Fibroblast of mammary gland (primary cell): ENCODE measurements around the gene PARP1.

ENCODE experiments used
- DNase-seq: peaks from one replicate; pipeline ENCODE4 v3.0.0-alpha.2; 2010; ENCODE audit warnings: low read depth
- H3K4me3 ChIP-seq: 2 replicates; pipeline ENCODE4 v1.5.1; 2011; ENCODE audit warnings: low read depth, mild to moderate bottlenecking, low read length, moderate library complexity; ENCODE audit not compliant: control insufficient read depth
- TF ChIP-seq, protein P1 (sequence below): conservative IDR thresholded peaks from 2 replicates; pipeline ENCODE4 v1.5.1; 2011; ENCODE audit warnings: low read depth, low read length, inconsistent platforms; ENCODE audit not compliant: control insufficient read depth, insufficient read depth

Gene PARP1

DNA sequence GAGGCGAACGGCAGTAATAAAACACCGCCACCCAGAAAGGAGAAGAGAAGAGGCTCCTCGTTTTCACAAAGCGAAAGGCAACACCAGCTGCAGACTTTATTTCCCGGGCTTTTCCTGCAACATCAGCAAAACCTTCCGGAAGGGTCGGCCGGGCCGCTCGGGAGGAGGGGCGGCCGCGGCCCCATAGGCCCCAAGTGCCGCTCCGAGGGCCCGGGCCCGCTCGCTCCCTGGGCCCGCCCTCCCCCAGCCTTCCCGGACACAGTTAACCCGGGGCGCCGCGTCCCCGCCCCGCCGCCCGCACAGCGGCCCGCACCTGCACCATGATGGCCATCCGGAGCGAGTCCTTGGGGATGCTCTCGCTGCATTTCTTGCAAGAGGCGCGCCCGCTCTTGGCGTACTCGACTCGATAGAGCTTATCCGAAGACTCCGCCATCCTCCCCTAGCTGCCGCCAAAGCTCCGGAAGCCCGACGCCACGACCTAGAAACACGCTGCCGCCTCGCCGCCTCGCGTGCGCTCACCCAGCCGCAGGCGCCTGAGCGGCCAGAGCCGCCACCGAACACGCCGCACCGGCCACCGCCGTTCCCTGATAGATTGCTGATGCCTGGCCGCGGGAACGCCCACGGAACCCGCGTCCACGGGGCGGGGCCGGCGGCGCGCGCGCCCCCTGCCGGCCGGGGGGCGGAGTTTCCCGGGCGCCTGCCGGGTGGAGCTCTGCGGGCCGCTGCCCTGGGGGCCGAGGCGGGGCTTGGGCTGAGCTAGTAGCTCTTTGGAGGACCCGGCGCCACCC, at the start of gene PARP1:
PARP1 (minus strand) TSS at position 597 of the 788 bp plus-strand sequence; CDS start at position 433, 164 bp downstream.
- TF ChIP-seq, protein P1, sequence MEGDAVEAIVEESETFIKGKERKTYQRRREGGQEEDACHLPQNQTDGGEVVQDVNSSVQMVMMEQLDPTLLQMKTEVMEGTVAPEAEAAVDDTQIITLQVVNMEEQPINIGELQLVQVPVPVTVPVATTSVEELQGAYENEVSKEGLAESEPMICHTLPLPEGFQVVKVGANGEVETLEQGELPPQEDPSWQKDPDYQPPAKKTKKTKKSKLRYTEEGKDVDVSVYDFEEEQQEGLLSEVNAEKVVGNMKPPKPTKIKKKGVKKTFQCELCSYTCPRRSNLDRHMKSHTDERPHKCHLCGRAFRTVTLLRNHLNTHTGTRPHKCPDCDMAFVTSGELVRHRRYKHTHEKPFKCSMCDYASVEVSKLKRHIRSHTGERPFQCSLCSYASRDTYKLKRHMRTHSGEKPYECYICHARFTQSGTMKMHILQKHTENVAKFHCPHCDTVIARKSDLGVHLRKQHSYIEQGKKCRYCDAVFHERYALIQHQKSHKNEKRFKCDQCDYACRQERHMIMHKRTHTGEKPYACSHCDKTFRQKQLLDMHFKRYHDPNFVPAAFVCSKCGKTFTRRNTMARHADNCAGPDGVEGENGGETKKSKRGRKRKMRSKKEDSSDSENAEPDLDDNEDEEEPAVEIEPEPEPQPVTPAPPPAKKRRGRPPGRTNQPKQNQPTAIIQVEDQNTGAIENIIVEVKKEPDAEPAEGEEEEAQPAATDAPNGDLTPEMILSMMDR: no peak
- peak within 1 kb of the TSS; percentile 85 for H3K4me3 ChIP-seq
- DNase-seq: peak; percentile 83

DNA sequence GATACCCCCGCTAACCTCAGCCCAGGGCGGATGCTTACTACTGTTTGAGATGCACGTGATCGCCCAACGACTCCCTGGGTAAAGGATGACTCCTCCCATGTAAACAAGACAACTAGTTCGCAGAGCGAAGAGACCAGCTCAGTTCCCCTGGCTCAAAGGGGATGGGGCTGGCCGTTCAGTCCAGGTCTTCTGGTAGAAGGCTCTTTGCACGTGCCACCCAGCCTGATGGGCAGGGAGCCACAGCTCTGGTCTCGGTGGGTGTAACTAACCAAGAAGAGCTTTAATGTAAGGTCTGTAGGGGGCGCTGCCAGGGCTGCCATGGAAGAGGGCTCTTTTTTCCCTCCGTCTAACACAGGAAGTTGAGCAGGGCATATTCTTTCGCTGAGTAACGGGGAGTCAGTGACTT, 49.4 kb upstream of the PARP1 start:
- TF ChIP-seq, protein P1: peak; percentile 13
- H3K4me3 ChIP-seq: no peak overlapping the region
- peak; percentile 5 for DNase-seq

DNA sequence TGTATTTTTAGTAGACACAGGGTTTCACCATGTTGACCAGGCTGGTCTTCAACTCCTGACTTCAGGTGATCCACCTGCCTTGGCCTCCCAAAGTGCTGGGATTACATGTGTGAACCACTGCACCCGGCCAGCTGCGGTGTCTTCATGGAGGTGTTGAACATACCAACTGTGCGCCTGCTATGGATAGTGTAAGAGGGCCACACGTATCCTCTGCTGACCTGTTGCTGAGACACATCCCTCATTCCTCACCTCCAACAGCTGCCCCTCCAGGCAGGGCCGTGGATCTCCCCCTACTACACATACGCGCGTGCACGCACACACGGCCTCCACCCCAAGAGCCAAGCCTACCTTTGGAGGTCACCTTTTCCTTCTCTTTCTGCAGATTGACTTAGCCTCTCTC, 48.0 kb upstream of the PARP1 start:
- TF ChIP-seq, protein P1: no peak
- no peak overlapping the region for H3K4me3 ChIP-seq
- DNase-seq: no peak

DNA sequence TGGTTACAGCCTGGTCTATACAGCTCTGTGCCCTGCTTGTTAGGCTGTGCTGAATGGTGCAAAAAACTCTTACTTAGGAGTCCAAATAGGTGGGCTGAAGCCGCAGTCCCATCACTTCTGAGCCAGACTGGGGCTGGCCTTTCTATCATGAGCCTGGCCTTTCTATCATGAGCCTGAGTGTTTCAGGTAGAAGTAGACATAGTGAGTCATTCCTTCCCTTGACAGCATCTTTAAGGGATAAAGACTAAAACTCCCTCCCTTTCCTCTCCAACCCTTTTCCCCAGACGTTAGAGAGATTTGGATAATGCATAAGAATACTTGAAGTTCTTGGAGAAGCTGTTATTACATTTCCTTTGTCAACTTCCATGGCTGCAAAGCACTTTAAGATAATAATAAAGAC, 46.5 kb upstream of the PARP1 start:
- H3K4me3 ChIP-seq: no peak overlapping the region
- no peak for DNase-seq
- TF ChIP-seq, protein P1: no peak

DNA sequence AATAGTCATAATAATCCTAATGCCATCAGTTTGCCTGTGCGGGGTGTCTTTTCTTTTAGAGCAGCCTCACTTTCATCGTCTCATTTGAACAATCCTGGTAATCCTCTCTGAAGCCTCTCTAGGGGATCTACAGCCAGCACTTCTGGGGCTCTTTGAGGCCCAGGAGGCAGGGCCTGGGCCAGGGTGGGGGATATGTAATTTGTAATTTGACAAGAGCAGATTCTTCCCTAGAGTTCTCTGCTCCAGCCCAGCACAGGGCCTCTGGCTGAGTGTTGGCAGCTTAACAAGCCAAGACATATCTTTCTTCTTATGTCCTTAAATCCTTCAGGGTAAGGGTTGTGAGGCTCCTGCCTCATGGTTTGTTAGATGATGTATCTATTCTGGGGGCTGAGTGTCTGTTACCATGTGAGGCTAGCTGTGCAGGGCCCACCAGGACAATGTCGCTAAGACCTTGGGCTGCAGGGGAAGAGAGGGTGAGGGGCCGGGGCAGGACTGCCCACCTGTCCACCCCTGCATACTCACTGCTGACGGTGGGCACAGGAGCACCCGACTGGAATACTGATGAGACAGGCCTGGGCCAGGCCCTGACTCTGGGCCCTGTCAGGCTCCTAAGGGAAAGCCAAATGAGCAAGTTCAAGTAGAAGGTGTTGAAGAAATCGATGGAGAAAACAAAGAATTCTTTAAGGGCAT, 45.3 kb upstream of the PARP1 start:
- H3K4me3 ChIP-seq: no peak overlapping the region
- no peak for DNase-seq
- TF ChIP-seq, protein P1: no peak

DNA sequence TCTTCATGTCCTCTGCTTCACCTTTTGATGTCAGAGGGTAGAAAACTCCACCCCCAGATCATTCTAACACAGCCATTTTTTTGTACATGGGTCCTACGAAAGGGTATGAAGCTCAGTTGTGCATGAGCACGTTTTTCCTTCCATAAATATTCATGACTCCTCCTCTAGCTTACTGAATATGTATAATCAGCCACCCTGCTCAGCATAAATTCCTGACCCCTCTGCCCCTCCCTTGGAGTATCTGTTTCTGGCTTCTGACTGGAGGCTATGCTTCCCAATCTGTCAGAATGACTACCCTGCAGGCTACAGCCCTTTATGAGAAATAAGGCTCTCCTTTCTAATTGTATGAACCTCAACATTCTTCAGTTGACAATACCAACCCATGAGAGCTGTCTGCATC, 42.8 kb upstream of the PARP1 start:
- TF ChIP-seq, protein P1: no peak
- no peak for DNase-seq
- H3K4me3 ChIP-seq: no peak overlapping the region
